SHP77 treated with DMSO at 0.1 percent for 48 hours (cell line): ENCODE results near the gene TGFBR2.

Experiments used
- DNase-seq: peaks from one replicate; lab custom pipeline; 2025; lab: John Stamatoyannopoulos, UW

TGFBR2 gene

GRCh38 chr3:30606301-30607031, at the start of gene TGFBR2:
Gene TGFBR2 (plus strand): TSS chr3:30606601. CDS start chr3:30606884, 283 bp downstream.
- peak; percentile 19 for DNase-seq

GRCh38 chr3:30557746-30558303, 48.6 kb upstream of the TGFBR2 start:
- no peak for DNase-seq

GRCh38 chr3:30563956-30564355, 42.4 kb upstream of the TGFBR2 start:
- no peak for DNase-seq

- no peak for DNase-seq
These were observed 39.2 kb upstream of the TGFBR2 start for GRCh38 chr3:30567139-30567753.

- no peak for DNase-seq
These were observed 29.5 kb upstream of the TGFBR2 start for GRCh38 chr3:30576946-30577345.

- DNase-seq: no peak
These were observed 28.6 kb upstream of the TGFBR2 start for GRCh38 chr3:30577788-30578187.

- DNase-seq: no peak
These were observed 27.9 kb upstream of the TGFBR2 start for GRCh38 chr3:30578479-30578878.

GRCh38 chr3:30578986-30579579, 27.3 kb upstream of the TGFBR2 start:
- no peak for DNase-seq

- DNase-seq: no peak
These were observed 25.3 kb upstream of the TGFBR2 start for GRCh38 chr3:30581067-30581585.

- DNase-seq: no peak
These were observed 24.4 kb upstream of the TGFBR2 start for GRCh38 chr3:30581982-30582381.

- DNase-seq: no peak
These were observed 22.4 kb upstream of the TGFBR2 start for GRCh38 chr3:30583973-30584372.

- DNase-seq: no peak
These were observed 20.7 kb upstream of the TGFBR2 start for GRCh38 chr3:30585654-30586053.

- no peak for DNase-seq
These were observed 20.1 kb upstream of the TGFBR2 start for GRCh38 chr3:30586096-30586805.

GRCh38 chr3:30586806-30587486, 19.5 kb upstream of the TGFBR2 start:
- DNase-seq: no peak

GRCh38 chr3:30587904-30588303, 18.5 kb upstream of the TGFBR2 start:
- DNase-seq: no peak

GRCh38 chr3:30596152-30596551, 10.2 kb upstream of the TGFBR2 start:
- DNase-seq: no peak

- DNase-seq: no peak
These were observed 9.2 kb upstream of the TGFBR2 start for GRCh38 chr3:30597131-30597768.

GRCh38 chr3:30597769-30598134, 8.6 kb upstream of the TGFBR2 start:
- no peak for DNase-seq

GRCh38 chr3:30598668-30599545, 7.5 kb upstream of the TGFBR2 start:
- DNase-seq: no peak

- DNase-seq: no peak
These were observed 5.8 kb upstream of the TGFBR2 start for GRCh38 chr3:30600572-30600971.
